ENCODE measurements around the gene CAV2.

The CAV2 gene

GRCh38 chr7:116496653-116497052, 2.9 kb upstream of the CAV2 start:
- no peak for DNase-seq

GRCh38 chr7:116497708-116498107, 1.8 kb upstream of the CAV2 start:
- no peak for DNase-seq

- DNase-seq, result no peak
Measured at GRCh38 chr7:116500078-116500853, 728 bp downstream of the CAV2 start.

- no peak for DNase-seq
Measured at GRCh38 chr7:116501425-116502167, 2.1 kb downstream of the CAV2 start.

GRCh38 chr7:116502201-116503096, 2.9 kb downstream of the CAV2 start:
- no peak for DNase-seq

GRCh38 chr7:116503835-116504234, 4.3 kb downstream of the CAV2 start:
- no peak for DNase-seq

GRCh38 chr7:116505278-116505677, 5.7 kb downstream of the CAV2 start:
- no peak for DNase-seq

GRCh38 chr7:116505823-116506222, 6.3 kb downstream of the CAV2 start:
- DNase-seq, result no peak

- no peak for DNase-seq
Measured at GRCh38 chr7:116509982-116510579, 10.5 kb downstream of the CAV2 start.

GRCh38 chr7:116510795-116511194, 11.3 kb downstream of the CAV2 start:
- no peak for DNase-seq

- no peak for DNase-seq
Measured at GRCh38 chr7:116511552-116512519, 12.3 kb downstream of the CAV2 start.

GRCh38 chr7:116512520-116513188, 13.1 kb downstream of the CAV2 start:
- no peak for DNase-seq

- DNase-seq, result no peak
Measured at GRCh38 chr7:116515584-116515983, 16.0 kb downstream of the CAV2 start.

- no peak for DNase-seq
Measured at GRCh38 chr7:116516324-116516723, 16.8 kb downstream of the CAV2 start.

- DNase-seq, result no peak
Measured at GRCh38 chr7:116517626-116518025, 18.1 kb downstream of the CAV2 start.

GRCh38 chr7:116518961-116519360, 19.4 kb downstream of the CAV2 start:
- no peak for DNase-seq

GRCh38 chr7:116521046-116521664, 21.6 kb downstream of the CAV2 start:
- no peak for DNase-seq

GRCh38 chr7:116522247-116522646, 22.7 kb downstream of the CAV2 start:
- DNase-seq, result no peak

GRCh38 chr7:116524221-116524608, 24.7 kb downstream of the CAV2 start:
- DNase-seq, result no peak

GRCh38 chr7:116524609-116525297, 25.2 kb downstream of the CAV2 start, which contains the start of gene CAV1:
Gene CAV1 (plus strand): TSS chr7:116525036. CDS start chr7:116525063, 27 bp downstream.
- DNase-seq, result peak; percentile 14
